Umbilical cord (tissue), 2 donors: ENCODE data around the gene SPAG4. TPM values are rescaled to one million over a fixed set of nuclear protein-coding genes. Genes with fewer than 3 reads are reported as not detected.
A peak's percentile ranks its signal among the peaks of the same experiment; 100 is the strongest.

Source experiments
- DNase-seq: peaks from one replicate; pipeline ENCODE4 v3.0.0-alpha.2; 2015; ENCODE audit warnings: low spot score
- total RNA-seq: library from RNA; depleted of rRNA; stranded (reverse); fragments of >200 nt; gene quantifications from one replicate; pipeline ENCODE4 v1.2.3, GENCODE V29; 2014; ENCODE audit warnings: low replicate concordance; ENCODE audit not compliant: insufficient read depth

SPAG4 gene
- 15.6 TPM for total RNA-seq

DNA sequence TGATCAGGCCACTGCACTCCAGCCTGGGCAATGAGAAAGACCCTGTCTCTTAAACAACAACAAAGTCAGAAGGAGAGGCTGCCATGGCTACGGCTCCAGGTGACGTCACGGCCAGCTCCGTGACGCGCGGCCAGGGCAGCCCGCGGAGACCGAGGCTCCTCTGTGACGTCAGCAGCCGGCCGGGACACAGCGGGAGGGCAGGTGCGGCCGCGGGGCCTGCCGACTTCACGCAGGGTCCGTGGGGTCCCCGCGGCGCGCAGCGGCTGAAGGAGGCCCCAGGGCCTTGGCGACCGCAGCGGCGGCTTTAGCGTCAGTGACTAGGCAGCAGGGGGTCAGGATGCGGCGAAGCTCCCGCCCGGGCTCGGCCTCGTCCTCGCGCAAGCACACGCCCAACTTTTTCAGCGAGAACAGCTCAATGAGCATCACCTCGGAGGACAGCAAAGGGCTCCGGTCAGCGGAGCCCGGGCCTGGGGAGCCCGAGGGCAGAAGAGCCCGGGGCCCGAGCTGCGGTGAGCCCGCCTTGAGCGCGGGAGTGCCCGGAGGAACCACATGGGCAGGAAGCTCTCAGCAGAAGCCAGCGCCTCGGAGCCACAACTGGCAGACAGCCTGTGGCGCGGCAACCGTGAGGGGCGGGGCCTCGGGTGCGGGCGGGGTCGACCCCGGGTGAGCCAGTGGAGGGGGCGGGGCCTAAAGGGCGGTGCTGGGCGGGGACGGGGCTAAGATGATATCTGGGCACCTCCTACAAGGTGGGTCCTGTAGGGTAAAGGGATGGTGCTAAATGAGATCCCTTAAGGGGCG, at the start of gene SPAG4:
SPAG4 (plus strand) TSS at position 163 of the 798 bp plus-strand sequence; CDS start at position 338, 175 bp downstream.
- DNase-seq, result peak; percentile 97

GRCh38 chr20:35568645-35569044, 47.0 kb upstream of the SPAG4 start:
- DNase-seq, result no peak

DNA sequence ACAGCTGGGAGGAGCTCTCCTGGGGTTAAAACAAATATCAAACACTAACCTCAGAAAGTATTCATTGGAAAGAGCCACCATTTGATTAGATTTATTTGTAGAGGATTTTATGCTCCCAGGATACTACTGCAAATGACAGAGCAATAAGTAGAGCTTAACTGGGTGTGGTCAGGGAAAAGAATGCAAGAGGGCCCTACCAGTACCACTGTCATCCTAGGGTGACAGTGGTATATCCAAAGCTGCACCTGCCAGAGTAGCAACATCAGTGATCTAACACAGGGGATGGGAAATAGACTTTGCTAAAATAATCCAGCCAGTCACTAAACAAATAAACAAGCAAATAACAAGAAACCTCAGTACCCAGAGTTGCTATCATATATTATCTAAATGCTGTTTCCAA, 44.1 kb upstream of the SPAG4 start:
- no peak for DNase-seq

- DNase-seq, result no peak
Measured at GRCh38 chr20:35572838-35573237, 42.8 kb upstream of the SPAG4 start.

- DNase-seq, result peak; percentile 11
Measured at GRCh38 chr20:35575958-35576357, 39.7 kb upstream of the SPAG4 start.

- no peak for DNase-seq
Measured at GRCh38 chr20:35576816-35577215, 38.8 kb upstream of the SPAG4 start.

DNA sequence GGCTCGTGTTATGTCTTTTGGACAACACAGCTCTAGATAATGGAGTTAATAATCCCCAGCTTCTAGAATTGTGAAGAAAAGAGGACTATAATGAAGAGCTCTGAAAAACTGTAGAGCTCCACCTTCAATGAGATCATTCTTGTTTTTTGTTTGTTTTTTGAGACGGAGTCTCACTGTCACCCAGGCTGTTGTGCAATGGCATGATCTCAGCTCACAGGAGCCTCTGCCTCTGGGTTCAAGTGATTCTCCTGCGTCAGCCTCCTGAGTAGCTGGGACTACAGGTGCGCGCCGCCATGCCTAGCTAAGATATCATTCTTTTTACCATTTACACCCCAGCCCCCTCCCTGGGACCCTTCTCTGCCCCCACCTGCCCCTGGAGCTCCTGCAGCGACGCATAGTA, 37.2 kb upstream of the SPAG4 start:
- DNase-seq, result no peak

DNA sequence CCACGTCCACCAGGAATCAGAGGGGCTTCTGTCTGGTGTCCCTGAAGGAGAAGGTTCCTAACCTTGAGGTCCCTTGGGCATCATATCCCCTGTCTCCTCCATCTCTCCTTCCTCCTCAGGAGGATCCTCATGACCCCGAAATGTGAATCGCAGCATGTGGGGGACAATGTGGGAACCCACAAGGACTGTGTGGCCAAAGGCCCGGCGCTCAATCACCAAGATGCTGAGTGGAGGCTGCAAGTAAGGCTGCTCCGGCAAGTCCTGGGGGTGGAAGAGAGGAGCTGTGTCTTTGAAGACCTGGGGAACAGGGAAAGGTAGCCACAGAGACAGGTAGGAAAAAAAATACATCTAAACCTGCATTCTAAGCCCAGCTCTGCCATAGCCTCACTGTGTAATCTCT, 36.4 kb upstream of the SPAG4 start:
- no peak for DNase-seq

GRCh38 chr20:35582131-35582530, 33.5 kb upstream of the SPAG4 start:
- no peak for DNase-seq

- DNase-seq, result no peak
Measured at GRCh38 chr20:35582741-35583404, 32.8 kb upstream of the SPAG4 start.

DNA sequence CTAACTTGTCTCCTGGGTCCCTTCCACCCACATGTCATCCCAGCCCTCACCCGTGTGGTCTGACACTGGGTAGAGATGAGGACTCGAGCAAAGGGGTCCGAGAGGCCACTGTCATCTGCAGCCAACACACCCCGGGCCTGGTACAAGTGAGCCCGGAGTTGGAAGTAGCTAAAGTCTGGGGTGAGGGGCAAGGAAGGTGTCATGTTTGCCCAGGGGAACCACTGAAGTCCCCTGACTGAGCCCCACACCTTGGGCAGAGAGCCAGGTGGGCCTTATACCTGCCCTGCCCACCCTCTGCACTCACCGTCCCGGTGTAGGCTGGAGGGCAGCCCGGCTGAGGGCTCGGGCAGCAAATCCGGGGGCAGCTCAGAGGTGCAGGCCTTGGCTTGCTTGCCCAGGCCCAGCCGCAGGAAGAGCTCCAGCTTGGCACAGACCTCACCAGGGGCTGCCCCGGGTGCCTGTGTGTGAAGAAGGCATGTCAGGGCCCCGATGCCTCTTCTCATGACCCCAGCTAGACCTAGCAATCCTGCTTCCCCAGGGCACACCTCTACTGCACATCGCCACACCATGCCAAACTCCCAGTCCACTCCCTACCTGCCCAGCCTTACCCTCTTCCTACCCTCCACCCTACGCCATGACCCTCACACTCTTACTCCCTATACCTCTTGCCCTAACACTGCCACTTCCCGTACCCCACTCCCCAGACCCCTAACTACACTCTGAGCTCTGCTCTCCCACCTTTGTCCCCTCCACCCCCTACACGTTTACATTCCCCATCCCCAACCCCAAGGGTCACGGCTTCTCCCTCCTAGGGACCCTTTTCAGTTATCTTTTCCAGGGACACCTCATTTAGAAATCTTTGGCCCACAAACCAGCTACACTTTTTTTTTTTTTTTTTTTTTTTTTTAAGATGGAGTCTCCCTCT, 31.7 kb upstream of the SPAG4 start:
- DNase-seq, result no peak

GRCh38 chr20:35586751-35587425, 28.7 kb upstream of the SPAG4 start:
- DNase-seq, result no peak

DNA sequence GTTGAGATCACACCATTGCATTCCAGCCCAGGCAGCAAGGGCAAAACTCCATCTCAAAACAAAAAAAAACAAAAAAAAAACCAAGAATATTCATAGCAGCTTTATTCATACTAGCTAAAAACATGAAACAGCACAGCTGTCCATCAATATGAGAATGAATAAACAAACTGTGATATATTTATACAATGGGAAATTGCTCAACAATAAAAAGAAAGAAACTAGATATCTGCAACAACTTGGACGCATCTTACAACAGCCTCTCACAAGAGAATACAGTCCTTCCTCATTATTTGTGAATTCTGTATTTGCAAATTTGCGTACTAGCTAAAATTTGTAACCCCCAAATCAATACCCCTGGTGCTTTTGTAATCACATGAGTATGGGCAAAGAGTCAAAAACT, 28.2 kb upstream of the SPAG4 start:
- DNase-seq, result no peak

DNA sequence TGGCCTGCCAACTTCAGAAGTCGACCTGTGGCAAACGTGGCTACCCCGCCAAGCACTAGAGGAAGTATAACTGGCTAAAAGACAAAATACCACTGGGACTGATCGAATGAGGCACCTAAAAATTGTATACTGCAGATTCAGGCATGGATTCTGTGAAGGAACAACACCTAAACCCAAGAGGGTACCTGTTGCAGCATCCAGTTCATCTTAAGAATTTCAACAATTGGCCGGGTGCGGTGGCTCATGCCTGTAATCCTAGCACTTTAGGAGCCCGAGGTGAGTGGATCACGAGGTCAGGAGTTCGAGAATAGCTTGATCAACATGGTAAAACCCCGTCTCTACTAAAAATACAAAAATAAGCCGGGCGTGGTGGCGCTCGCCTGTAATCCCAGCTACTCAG, 27.2 kb upstream of the SPAG4 start:
- no peak for DNase-seq

GRCh38 chr20:35592339-35592974, 23.2 kb upstream of the SPAG4 start:
- no peak for DNase-seq

DNA sequence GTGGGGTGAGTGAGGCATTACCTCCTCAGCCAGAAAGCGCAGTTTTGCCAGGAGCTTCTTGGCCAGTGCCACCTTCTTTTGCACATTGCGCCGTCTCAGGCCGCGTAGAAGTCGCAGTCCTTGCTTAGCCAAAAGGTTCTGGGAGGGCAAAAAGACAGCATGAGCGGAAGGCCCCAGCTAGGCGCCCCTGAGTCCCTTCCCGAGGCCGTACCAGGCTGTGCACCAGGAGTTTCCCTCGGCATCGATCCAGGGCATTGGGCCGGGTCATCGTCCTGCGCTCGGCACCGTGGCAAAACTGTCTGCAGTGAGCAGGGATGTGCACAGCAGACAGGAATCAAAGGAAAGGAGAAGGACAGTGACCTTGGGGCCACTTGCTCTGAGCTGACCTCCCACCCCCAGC, 20.2 kb upstream of the SPAG4 start:
- no peak for DNase-seq

- no peak for DNase-seq
Measured at GRCh38 chr20:35595901-35596300, 19.7 kb upstream of the SPAG4 start.

GRCh38 chr20:35597186-35597585, 18.4 kb upstream of the SPAG4 start:
- DNase-seq, result no peak

- DNase-seq, result no peak
Measured at GRCh38 chr20:35598476-35598875, 17.2 kb upstream of the SPAG4 start.

- DNase-seq, result no peak
Measured at GRCh38 chr20:35598899-35599775, 16.5 kb upstream of the SPAG4 start.
